ENCODE measurements around the gene TH.

DNA sequence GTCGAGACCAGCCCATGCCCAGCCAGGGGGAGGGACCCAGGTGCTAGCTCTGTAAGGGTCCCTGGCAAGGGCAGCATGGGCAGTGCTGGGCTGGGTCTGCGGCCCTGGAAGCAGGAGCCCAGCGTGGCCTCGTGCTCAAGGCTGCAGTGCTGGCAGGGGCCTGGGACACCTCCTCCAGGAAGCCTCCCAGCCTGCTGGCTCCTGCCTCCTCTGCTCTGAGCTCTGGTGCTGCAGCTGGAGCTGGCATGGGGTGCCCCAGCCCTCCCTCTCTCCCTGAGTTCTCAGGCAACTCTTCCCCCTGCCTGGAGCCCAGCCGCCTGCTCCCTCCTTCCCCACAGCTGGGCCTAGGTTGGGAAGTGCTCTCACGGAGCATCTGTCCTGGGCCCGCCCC is 17.4 kb downstream of the TH start:
- TF ChIP-seq CTCF (IDR thresholded peaks at IDR 0.05) (no peak), EZH2 (IDR thresholded peaks at IDR 0.05; ENCODE audit: borderline replicate concordance, insufficient read depth, low read depth, low read length, poor library complexity, severe bottlenecking) (no peak)
